H1 (cell line): Measurements from ENCODE around the gene DLX4. TPM values are rescaled to one million over a fixed set of nuclear protein-coding genes. Genes with fewer than 3 reads are reported as not detected.

Source experiments
- CTCF ChIA-PET: fragments of 300-600 bp; sonication (Branson Sonifier 250); formaldehyde crosslinking; loops from one replicate; lab custom pipeline; 2021; ENCODE audit not compliant: partially characterized antibody; lab: Charles Lee
- POLR2A ChIA-PET: fragments of 300-600 bp; sonication (Branson Sonifier 250); formaldehyde crosslinking; loops from one replicate; lab custom pipeline; 2021; ENCODE audit warnings: inconsistent platforms; ENCODE audit not compliant: partially characterized antibody; lab: Charles Lee
- DNase-seq, 2 experiments: peaks; one replicate each; pipeline versions ENCODE4 v3.0.0 to v3.0.0-alpha.2; 2010 to 2022; ENCODE audit warnings: low spot score in 2 of 2, low read depth in 1 of 2, mixed read lengths in 1 of 2
- FAIRE-seq: peaks from 2 replicates; lab custom pipeline; 2011; peaks lifted over from hg19 to GRCh38; lab: Jason Lieb, UNC
- H2AFZ ChIP-seq: 2 replicates; pipeline ENCODE4 v1.8.1; 2012; ENCODE audit warnings: low read length, inconsistent platforms
- H2AK5ac ChIP-seq: 2 replicates; pipeline ENCODE4 v1.6.1; 2013; ENCODE audit warnings: low read depth, low read length
- H2BK120ac ChIP-seq: replicated peaks from 2 replicates; pipeline ENCODE3; 2013; ENCODE audit warnings: low read depth, low read length, inconsistent platforms
- H2BK12ac ChIP-seq: 2 replicates; pipeline ENCODE4 v1.6.1; 2013; ENCODE audit warnings: low read depth, low read length
- H2BK15ac ChIP-seq: 2 replicates; pipeline ENCODE4 v1.6.1; 2013; ENCODE audit warnings: low read length
- H2BK20ac ChIP-seq: 2 replicates; pipeline ENCODE4 v1.6.1; 2013; ENCODE audit warnings: low read length
- H2BK5ac ChIP-seq: 2 replicates; pipeline ENCODE4 v1.6.1; 2013; ENCODE audit warnings: low read depth, low read length
- H3K14ac ChIP-seq: 2 replicates; pipeline ENCODE4 v1.6.1; 2013; ENCODE audit warnings: inconsistent platforms; ENCODE audit not compliant: insufficient read length
- H3K18ac ChIP-seq: 2 replicates; pipeline ENCODE4 v1.6.1; 2013; ENCODE audit warnings: low read length; ENCODE audit errors: extremely low read depth
- H3K23ac ChIP-seq: 2 replicates; pipeline ENCODE4 v1.6.1; 2013; ENCODE audit warnings: inconsistent platforms; ENCODE audit not compliant: insufficient read length
- H3K23me2 ChIP-seq: 2 replicates; pipeline ENCODE4 v1.6.1; 2013; ENCODE audit warnings: low read depth, low read length
- H3K27ac ChIP-seq: 2 replicates; pipeline ENCODE4 v1.6.1; 2011; ENCODE audit warnings: low read depth, low read length, inconsistent platforms
- H3K27me3 ChIP-seq, 4 experiments: replicated peaks in 1 of 4; 1 replicate in 1 of 4; 2 replicates in 3 of 4; pipeline versions ENCODE4 v1.6.1 to v1.8.1; 2011 to 2013; ENCODE audit warnings: low read length in 3 of 4, mild to moderate bottlenecking in 3 of 4, inconsistent platforms in 2 of 4, mixed read lengths in 2 of 4, moderate library complexity in 1 of 4; ENCODE audit not compliant: control insufficient read depth in 3 of 4, insufficient read depth in 3 of 4; ENCODE audit errors: extremely low read depth in 1 of 4
- H3K36me3 ChIP-seq, 4 experiments: 2 replicates each; pipeline versions ENCODE4 v1.6.1 to v1.8.1; 2011 to 2013; ENCODE audit warnings: mild to moderate bottlenecking in 4 of 4, low read length in 3 of 4, moderate library complexity in 2 of 4, control low read depth in 1 of 4, inconsistent platforms in 1 of 4; ENCODE audit not compliant: insufficient read depth in 4 of 4, control insufficient read depth in 2 of 4
- H3K4ac ChIP-seq: replicated peaks from 2 replicates; pipeline ENCODE3; 2013; ENCODE audit warnings: low read length, low read depth, mixed read lengths, inconsistent platforms; ENCODE audit not compliant: insufficient read length
- H3K4me1 ChIP-seq, 4 experiments: replicated peaks in 1 of 4; 1 replicate in 1 of 4; 2 replicates in 3 of 4; pipeline versions ENCODE4 v1.6.1 to v1.8.1; 2011 to 2013; ENCODE audit warnings: low read length in 3 of 4, inconsistent platforms in 2 of 4, mixed read lengths in 1 of 4; ENCODE audit not compliant: insufficient read depth in 4 of 4, control insufficient read depth in 3 of 4
- H3K4me2 ChIP-seq, 2 experiments: 2 replicates each; pipeline versions ENCODE4 v1.6.1 to v1.8.1; 2011 to 2013; ENCODE audit warnings: low read depth in 2 of 2, low read length in 2 of 2, control low read depth in 1 of 2, inconsistent platforms in 1 of 2, mild to moderate bottlenecking in 1 of 2; ENCODE audit not compliant: insufficient read depth in 1 of 2
- H3K4me3 ChIP-seq, 4 experiments: fragments of 200-600, 300-600 bp in 1 of 4; sonication (generic), shearing (Covaris generic), sonication (Bioruptor Twin) in 1 of 4; 2 replicates each; pipeline versions ENCODE4 v1.5.1 to v1.8.1; 2011 to 2016; ENCODE audit warnings: low read length in 4 of 4, low read depth in 3 of 4, control low read depth in 2 of 4, inconsistent platforms in 2 of 4, mild to moderate bottlenecking in 2 of 4, mixed read lengths in 1 of 4, moderate library complexity in 1 of 4; ENCODE audit not compliant: insufficient read depth in 2 of 4; ENCODE audit errors: extremely low read depth in 1 of 4
- H3K56ac ChIP-seq: replicated peaks from 2 replicates; pipeline ENCODE3; 2013; ENCODE audit warnings: low read depth, mild to moderate bottlenecking, mixed read lengths, low read length, inconsistent platforms; ENCODE audit not compliant: insufficient read length
- H3K79me1 ChIP-seq: 2 replicates; pipeline ENCODE4 v1.6.1; 2013; ENCODE audit warnings: low read depth, low read length, control low read depth
- H3K79me2 ChIP-seq, 2 experiments: 2 replicates each; pipeline versions ENCODE4 v1.6.1 to v1.8.1; 2012 to 2013; ENCODE audit warnings: low read length in 2 of 2, mild to moderate bottlenecking in 2 of 2, inconsistent platforms in 1 of 2; ENCODE audit not compliant: insufficient read depth in 2 of 2, control insufficient read depth in 1 of 2
- H3K9ac ChIP-seq, 4 experiments: replicated peaks in 1 of 4; 1 replicate in 1 of 4; 2 replicates in 3 of 4; pipeline versions ENCODE4 v1.6.1 to v1.8.1; 2011 to 2013; ENCODE audit warnings: low read depth in 3 of 4, low read length in 3 of 4, control low read depth in 2 of 4, mild to moderate bottlenecking in 2 of 4, moderate library complexity in 2 of 4, inconsistent platforms in 1 of 4; ENCODE audit errors: extremely low read depth in 1 of 4
- H3K9me3 ChIP-seq, 2 experiments: 2 replicates each; pipeline versions ENCODE4 v1.6.1 to v1.8.1; 2012 to 2013; ENCODE audit warnings: mild to moderate bottlenecking in 2 of 2, moderate library complexity in 2 of 2, control low read depth in 1 of 2, inconsistent platforms in 1 of 2, low read depth in 1 of 2, low read length in 1 of 2, mixed read lengths in 1 of 2; ENCODE audit not compliant: insufficient read depth in 2 of 2
- H4K20me1 ChIP-seq, 2 experiments: replicated peaks in 1 of 2; 2 replicates each; pipeline versions ENCODE3 to v1.8.1; 2011 to 2013; ENCODE audit warnings: inconsistent platforms in 2 of 2, low read length in 2 of 2, mild to moderate bottlenecking in 1 of 2; ENCODE audit not compliant: insufficient read depth in 2 of 2, control insufficient read depth in 1 of 2
- H4K5ac ChIP-seq: 2 replicates; pipeline ENCODE4 v1.6.1; 2013; ENCODE audit warnings: low read length, low read depth, mixed read lengths, inconsistent platforms; ENCODE audit not compliant: insufficient read length
- H4K8ac ChIP-seq: 2 replicates; pipeline ENCODE4 v1.8.0; 2013; ENCODE audit warnings: mild to moderate bottlenecking, moderate library complexity, low read length, inconsistent platforms; ENCODE audit not compliant: insufficient read depth; ENCODE audit errors: extremely low read depth
- H4K91ac ChIP-seq: replicated peaks from 2 replicates; pipeline ENCODE3; 2013; ENCODE audit warnings: low read length, mixed read lengths, inconsistent platforms; ENCODE audit not compliant: insufficient read length
- ASH2L ChIP-seq: fragments of 200-600, 300-600 bp; sonication (generic); IDR thresholded peaks from one replicate; pipeline ENCODE4 v1.7.1; 2017; ENCODE audit warnings: low read length
- EGR1 ChIP-seq: IDR thresholded peaks from 2 replicates; pipeline ENCODE4 v1.6.1; 2011; ENCODE audit warnings: low read depth, low read length, borderline replicate concordance
- EP300 ChIP-seq, 2 experiments: IDR thresholded peaks; 1 replicate in 1 of 2; 2 replicates in 1 of 2; pipeline ENCODE4 v1.6.1; 2011 to 2012; ENCODE audit warnings: low read depth in 2 of 2, low read length in 2 of 2, mild to moderate bottlenecking in 2 of 2, borderline replicate concordance in 1 of 2, inconsistent platforms in 1 of 2, moderate library complexity in 1 of 2
- MAFK ChIP-seq: IDR thresholded peaks from 2 replicates; pipeline ENCODE4 v1.6.1; 2012; ENCODE audit warnings: low read depth, mild to moderate bottlenecking, improper control_type of control experiment, low read length
- NRF1 ChIP-seq: IDR thresholded peaks from 2 replicates; pipeline ENCODE4 v1.6.1; 2011; ENCODE audit warnings: mild to moderate bottlenecking, low read depth, low read length, improper control_type of control experiment
- RFX5 ChIP-seq: IDR thresholded peaks from 2 replicates; pipeline ENCODE4 v1.6.1; 2011; ENCODE audit warnings: low read depth, low read length, improper control_type of control experiment, borderline replicate concordance
- RNF2 ChIP-seq: fragments of 200-900, 300-1000 bp; sonication (generic); IDR thresholded peaks from 2 replicates; pipeline ENCODE4 v1.7.1; 2016; ENCODE audit warnings: borderline replicate concordance, low read depth, mild to moderate bottlenecking, antibody characterized with exemption, low read length; ENCODE audit not compliant: poor library complexity, severe bottlenecking; ENCODE audit errors: missing control alignments
- SIRT6 ChIP-seq: IDR thresholded peaks from one replicate; pipeline ENCODE4 v1.7.1; 2012; ENCODE audit warnings: low read length, inconsistent platforms
- YY1 ChIP-seq: IDR thresholded peaks from 2 replicates; pipeline ENCODE4 v1.6.1; 2011; ENCODE audit warnings: low read depth, mild to moderate bottlenecking, low read length
- WGBS, 2 experiments: shearing (Covaris generic) in 1 of 2; methylation state at CpG; one replicate each; pipeline versions ENCODE4 v1.1.6 to v1.1.7; 2013 to 2015; ENCODE audit warnings: low lambda C conversion rate in 2 of 2, mixed read lengths in 2 of 2, inconsistent platforms in 1 of 2, low coverage in 1 of 2, missing lambda C conversion rate in 1 of 2; ENCODE audit not compliant: insufficient replicate concordance in 2 of 2, insufficient coverage in 1 of 2, insufficient read length in 1 of 2; ENCODE audit errors: extremely low coverage in 1 of 2, missing lambda C conversion rate in 1 of 2; 5-methylcytosine and 5-hydroxymethylcytosine counted together
- polyA plus RNA-seq, 7 experiments: library from polyadenylated mRNA; depleted of rRNA in 3 of 7; stranded (reverse) in 5 of 7; unstranded in 2 of 7; fragments of >200 nt in 5 of 7; fragments of 200-250 nt in 2 of 7; gene quantifications; 1 replicate in 5 of 7; 2 replicates in 1 of 7; 4 replicates in 1 of 7; pipeline versions ENCODE4 v1.2.1 to v1.2.3, GENCODE V29; 2011 to 2013; ENCODE audit warnings: missing spikeins in 2 of 7, mixed read lengths in 2 of 7
- total RNA-seq: library from RNA; stranded (reverse); fragmentation: NEBNext Ultra II Directional; extraction: Animal tissue kit (Norgen Biotek cat#: 25700); gene quantifications from 2 replicates; pipeline ENCODE4 v1.2.1, GENCODE V29; 2021
- TF ChIP-seq, protein P1 (sequence below): IDR thresholded peaks from 2 replicates; pipeline ENCODE4 v1.6.1; 2012; ENCODE audit warnings: inconsistent platforms
- TF ChIP-seq, protein P2 (sequence below), 3 experiments: IDR thresholded peaks; 1 replicate in 2 of 3; 2 replicates in 1 of 3; pipeline versions ENCODE4 v1.5.1 to v1.6.1; 2011; ENCODE audit warnings: low read length in 3 of 3, mild to moderate bottlenecking in 3 of 3, inconsistent platforms in 2 of 3, low read depth in 1 of 3, moderate library complexity in 1 of 3; ENCODE audit not compliant: insufficient read depth in 1 of 3; ENCODE audit errors: control extremely low read depth in 1 of 3

Gene DLX4
- total and polyA plus RNA-seq, 2 of the 8 experiments (the other 6 are each of a cell fraction or from before 2014, with no cell fraction given) = 0.67 to 0.80 TPM

DNA sequence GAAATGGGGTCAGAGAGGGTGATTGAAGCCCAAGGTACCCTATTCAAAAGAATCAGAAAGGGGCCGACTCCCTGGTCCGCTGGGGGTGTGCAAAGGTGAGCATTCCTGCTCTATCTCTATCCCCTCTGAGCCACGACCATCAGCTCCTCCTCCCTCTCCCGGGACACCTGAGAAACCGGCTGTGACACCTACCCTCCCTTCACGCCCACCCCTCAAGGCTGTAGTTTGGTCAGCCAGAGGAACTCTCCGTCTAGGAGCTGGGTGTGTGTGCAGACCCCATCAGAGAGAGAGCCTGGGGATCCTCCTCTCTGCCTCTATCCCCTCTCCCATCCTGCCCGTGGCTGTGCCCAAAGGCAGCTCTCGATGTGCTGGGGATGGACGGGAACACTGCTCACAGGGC lies 27.6 kb upstream of the DLX4 start:
- Histone ChIP-seq H3K36me3 (no peaks in the 10 kb centered on the region), H3K79me2 (no peaks in the 10 kb centered on the region), H2BK15ac (no peak overlapping the region), H3K4me2 (no peak overlapping the region), H3K23ac (no peak overlapping the region), H2BK5ac (no peak overlapping the region), H4K8ac (no peak overlapping the region), H3K27ac (no peak overlapping the region), H3K56ac (no peak overlapping the region), H4K5ac (no peak overlapping the region), H3K14ac (no peak overlapping the region), H4K20me1 (no peaks in the 10 kb centered on the region), H3K4me1 (peaks cover 0 to 6% (median 3%) of the 10 kb centered on the region in 4 experiments; a peak in 3 of 7 replicates), H2AFZ (no peak overlapping the region), H3K27me3 (peaks cover 0 to 8% (median 0%) of the 10 kb centered on the region in 4 experiments; a peak in 2 of 7 replicates), H3K4me3 (no peak overlapping the region), H3K18ac (no peak overlapping the region), H2BK120ac (no peak overlapping the region), H2BK12ac (no peak overlapping the region), H2AK5ac (no peak overlapping the region), H2BK20ac (no peak overlapping the region), H3K9me3 (no peaks in the 10 kb centered on the region), H4K91ac (no peak overlapping the region), H3K4ac (no peak overlapping the region), H3K9ac (no peak overlapping the region), H3K79me1 (no peaks in the 10 kb centered on the region), H3K23me2 (0 out of 2 replicates have a peak, but pooled peaks cover 2% of the 10 kb centered on the region)
- POLR2A ChIA-PET = interaction anchor here (0.6 to 1.2 kb wide), 2 partner anchors 9 to 11 kb away, joined by 3 to 5 read pairs; no protein-coding TSS in a partner anchor
- DNase-seq (no peak), FAIRE-seq (no peak)
- 73% methylated on average over 10 of the region's 10 CpGs; no CpG with 5 or more reads in 1 of the 2 experiments for WGBS, 2 experiments
- CTCF ChIA-PET = interaction anchor here (0.7 to 9.2 kb wide), 18 partner anchors 8 to 85 kb away, joined by 3 to 98 read pairs (median 4); partner anchors contain the start of gene DLX3
- no peak for TF ChIP-seq YY1
- TF ChIP-seq EP300 (IDR thresholded peaks at IDR 0.05; ENCODE audit: borderline replicate concordance in 1 of 2, low read depth in 2 of 2, low read length in 2 of 2) = no peak
- no peak for TF ChIP-seq ASH2L
- TF ChIP-seq RNF2 = no peak
- no peak for TF ChIP-seq SIRT6
- no peak for TF ChIP-seq MAFK
- no peak for TF ChIP-seq NRF1
- TF ChIP-seq, protein P1, sequence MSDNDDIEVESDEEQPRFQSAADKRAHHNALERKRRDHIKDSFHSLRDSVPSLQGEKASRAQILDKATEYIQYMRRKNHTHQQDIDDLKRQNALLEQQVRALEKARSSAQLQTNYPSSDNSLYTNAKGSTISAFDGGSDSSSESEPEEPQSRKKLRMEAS = no peak
- no peak for TF ChIP-seq EGR1
- TF ChIP-seq, protein P2, sequence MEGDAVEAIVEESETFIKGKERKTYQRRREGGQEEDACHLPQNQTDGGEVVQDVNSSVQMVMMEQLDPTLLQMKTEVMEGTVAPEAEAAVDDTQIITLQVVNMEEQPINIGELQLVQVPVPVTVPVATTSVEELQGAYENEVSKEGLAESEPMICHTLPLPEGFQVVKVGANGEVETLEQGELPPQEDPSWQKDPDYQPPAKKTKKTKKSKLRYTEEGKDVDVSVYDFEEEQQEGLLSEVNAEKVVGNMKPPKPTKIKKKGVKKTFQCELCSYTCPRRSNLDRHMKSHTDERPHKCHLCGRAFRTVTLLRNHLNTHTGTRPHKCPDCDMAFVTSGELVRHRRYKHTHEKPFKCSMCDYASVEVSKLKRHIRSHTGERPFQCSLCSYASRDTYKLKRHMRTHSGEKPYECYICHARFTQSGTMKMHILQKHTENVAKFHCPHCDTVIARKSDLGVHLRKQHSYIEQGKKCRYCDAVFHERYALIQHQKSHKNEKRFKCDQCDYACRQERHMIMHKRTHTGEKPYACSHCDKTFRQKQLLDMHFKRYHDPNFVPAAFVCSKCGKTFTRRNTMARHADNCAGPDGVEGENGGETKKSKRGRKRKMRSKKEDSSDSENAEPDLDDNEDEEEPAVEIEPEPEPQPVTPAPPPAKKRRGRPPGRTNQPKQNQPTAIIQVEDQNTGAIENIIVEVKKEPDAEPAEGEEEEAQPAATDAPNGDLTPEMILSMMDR (IDR thresholded peaks at IDR 0.05; ENCODE audit: control extremely low read depth in 1 of 3, insufficient read depth in 1 of 3, low read depth in 1 of 3, low read length in 3 of 3) = no peak
- no peak for TF ChIP-seq RFX5
